H1 (cell line): ENCODE results near the gene TRAF4. TPM values are rescaled to one million over a fixed set of nuclear protein-coding genes. Genes with fewer than 3 reads are reported as not detected.

Source experiments
- CTCF ChIA-PET: fragments of 300-600 bp; sonication (Branson Sonifier 250); formaldehyde crosslinking; loops from one replicate; lab custom pipeline; 2021; ENCODE audit not compliant: partially characterized antibody; lab: Charles Lee
- POLR2A ChIA-PET: fragments of 300-600 bp; sonication (Branson Sonifier 250); formaldehyde crosslinking; loops from one replicate; lab custom pipeline; 2021; ENCODE audit warnings: inconsistent platforms; ENCODE audit not compliant: partially characterized antibody; lab: Charles Lee
- DNase-seq, 2 experiments: peaks; one replicate each; pipeline versions ENCODE4 v3.0.0 to v3.0.0-alpha.2; 2010 to 2022; ENCODE audit warnings: low spot score in 2 of 2, low read depth in 1 of 2, mixed read lengths in 1 of 2
- FAIRE-seq: peaks from 2 replicates; lab custom pipeline; 2011; peaks lifted over from hg19 to GRCh38; lab: Jason Lieb, UNC
- H2AFZ ChIP-seq: 2 replicates; pipeline ENCODE4 v1.8.1; 2012; ENCODE audit warnings: low read length, inconsistent platforms
- H2AK5ac ChIP-seq: 2 replicates; pipeline ENCODE4 v1.6.1; 2013; ENCODE audit warnings: low read depth, low read length
- H2BK120ac ChIP-seq: replicated peaks from 2 replicates; pipeline ENCODE3; 2013; ENCODE audit warnings: low read depth, low read length, inconsistent platforms
- H2BK12ac ChIP-seq: 2 replicates; pipeline ENCODE4 v1.6.1; 2013; ENCODE audit warnings: low read depth, low read length
- H2BK15ac ChIP-seq: 2 replicates; pipeline ENCODE4 v1.6.1; 2013; ENCODE audit warnings: low read length
- H2BK20ac ChIP-seq: 2 replicates; pipeline ENCODE4 v1.6.1; 2013; ENCODE audit warnings: low read length
- H2BK5ac ChIP-seq: 2 replicates; pipeline ENCODE4 v1.6.1; 2013; ENCODE audit warnings: low read depth, low read length
- H3K14ac ChIP-seq: 2 replicates; pipeline ENCODE4 v1.6.1; 2013; ENCODE audit warnings: inconsistent platforms; ENCODE audit not compliant: insufficient read length
- H3K18ac ChIP-seq: 2 replicates; pipeline ENCODE4 v1.6.1; 2013; ENCODE audit warnings: low read length; ENCODE audit errors: extremely low read depth
- H3K23ac ChIP-seq: 2 replicates; pipeline ENCODE4 v1.6.1; 2013; ENCODE audit warnings: inconsistent platforms; ENCODE audit not compliant: insufficient read length
- H3K23me2 ChIP-seq: 2 replicates; pipeline ENCODE4 v1.6.1; 2013; ENCODE audit warnings: low read depth, low read length
- H3K27ac ChIP-seq: 2 replicates; pipeline ENCODE4 v1.6.1; 2011; ENCODE audit warnings: low read depth, low read length, inconsistent platforms
- H3K27me3 ChIP-seq, 4 experiments: replicated peaks in 1 of 4; 1 replicate in 1 of 4; 2 replicates in 3 of 4; pipeline versions ENCODE4 v1.6.1 to v1.8.1; 2011 to 2013; ENCODE audit warnings: low read length in 3 of 4, mild to moderate bottlenecking in 3 of 4, inconsistent platforms in 2 of 4, mixed read lengths in 2 of 4, moderate library complexity in 1 of 4; ENCODE audit not compliant: control insufficient read depth in 3 of 4, insufficient read depth in 3 of 4; ENCODE audit errors: extremely low read depth in 1 of 4
- H3K36me3 ChIP-seq, 4 experiments: 2 replicates each; pipeline versions ENCODE4 v1.6.1 to v1.8.1; 2011 to 2013; ENCODE audit warnings: mild to moderate bottlenecking in 4 of 4, low read length in 3 of 4, moderate library complexity in 2 of 4, control low read depth in 1 of 4, inconsistent platforms in 1 of 4; ENCODE audit not compliant: insufficient read depth in 4 of 4, control insufficient read depth in 2 of 4
- H3K4ac ChIP-seq: replicated peaks from 2 replicates; pipeline ENCODE3; 2013; ENCODE audit warnings: low read length, low read depth, mixed read lengths, inconsistent platforms; ENCODE audit not compliant: insufficient read length
- H3K4me1 ChIP-seq, 4 experiments: replicated peaks in 1 of 4; 1 replicate in 1 of 4; 2 replicates in 3 of 4; pipeline versions ENCODE4 v1.6.1 to v1.8.1; 2011 to 2013; ENCODE audit warnings: low read length in 3 of 4, inconsistent platforms in 2 of 4, mixed read lengths in 1 of 4; ENCODE audit not compliant: insufficient read depth in 4 of 4, control insufficient read depth in 3 of 4
- H3K4me2 ChIP-seq, 2 experiments: 2 replicates each; pipeline versions ENCODE4 v1.6.1 to v1.8.1; 2011 to 2013; ENCODE audit warnings: low read depth in 2 of 2, low read length in 2 of 2, control low read depth in 1 of 2, inconsistent platforms in 1 of 2, mild to moderate bottlenecking in 1 of 2; ENCODE audit not compliant: insufficient read depth in 1 of 2
- H3K4me3 ChIP-seq, 4 experiments: fragments of 200-600, 300-600 bp in 1 of 4; sonication (generic), shearing (Covaris generic), sonication (Bioruptor Twin) in 1 of 4; 2 replicates each; pipeline versions ENCODE4 v1.5.1 to v1.8.1; 2011 to 2016; ENCODE audit warnings: low read length in 4 of 4, low read depth in 3 of 4, control low read depth in 2 of 4, inconsistent platforms in 2 of 4, mild to moderate bottlenecking in 2 of 4, mixed read lengths in 1 of 4, moderate library complexity in 1 of 4; ENCODE audit not compliant: insufficient read depth in 2 of 4; ENCODE audit errors: extremely low read depth in 1 of 4
- H3K56ac ChIP-seq: replicated peaks from 2 replicates; pipeline ENCODE3; 2013; ENCODE audit warnings: low read depth, mild to moderate bottlenecking, mixed read lengths, low read length, inconsistent platforms; ENCODE audit not compliant: insufficient read length
- H3K79me1 ChIP-seq: 2 replicates; pipeline ENCODE4 v1.6.1; 2013; ENCODE audit warnings: low read depth, low read length, control low read depth
- H3K79me2 ChIP-seq, 2 experiments: 2 replicates each; pipeline versions ENCODE4 v1.6.1 to v1.8.1; 2012 to 2013; ENCODE audit warnings: low read length in 2 of 2, mild to moderate bottlenecking in 2 of 2, inconsistent platforms in 1 of 2; ENCODE audit not compliant: insufficient read depth in 2 of 2, control insufficient read depth in 1 of 2
- H3K9ac ChIP-seq, 4 experiments: replicated peaks in 1 of 4; 1 replicate in 1 of 4; 2 replicates in 3 of 4; pipeline versions ENCODE4 v1.6.1 to v1.8.1; 2011 to 2013; ENCODE audit warnings: low read depth in 3 of 4, low read length in 3 of 4, control low read depth in 2 of 4, mild to moderate bottlenecking in 2 of 4, moderate library complexity in 2 of 4, inconsistent platforms in 1 of 4; ENCODE audit errors: extremely low read depth in 1 of 4
- H3K9me3 ChIP-seq, 2 experiments: 2 replicates each; pipeline versions ENCODE4 v1.6.1 to v1.8.1; 2012 to 2013; ENCODE audit warnings: mild to moderate bottlenecking in 2 of 2, moderate library complexity in 2 of 2, control low read depth in 1 of 2, inconsistent platforms in 1 of 2, low read depth in 1 of 2, low read length in 1 of 2, mixed read lengths in 1 of 2; ENCODE audit not compliant: insufficient read depth in 2 of 2
- H4K20me1 ChIP-seq, 2 experiments: replicated peaks in 1 of 2; 2 replicates each; pipeline versions ENCODE3 to v1.8.1; 2011 to 2013; ENCODE audit warnings: inconsistent platforms in 2 of 2, low read length in 2 of 2, mild to moderate bottlenecking in 1 of 2; ENCODE audit not compliant: insufficient read depth in 2 of 2, control insufficient read depth in 1 of 2
- H4K5ac ChIP-seq: 2 replicates; pipeline ENCODE4 v1.6.1; 2013; ENCODE audit warnings: low read length, low read depth, mixed read lengths, inconsistent platforms; ENCODE audit not compliant: insufficient read length
- H4K8ac ChIP-seq: 2 replicates; pipeline ENCODE4 v1.8.0; 2013; ENCODE audit warnings: mild to moderate bottlenecking, moderate library complexity, low read length, inconsistent platforms; ENCODE audit not compliant: insufficient read depth; ENCODE audit errors: extremely low read depth
- H4K91ac ChIP-seq: replicated peaks from 2 replicates; pipeline ENCODE3; 2013; ENCODE audit warnings: low read length, mixed read lengths, inconsistent platforms; ENCODE audit not compliant: insufficient read length
- CBX8 ChIP-seq: fragments of 300-800, 300-1000 bp; sonication (generic); IDR thresholded peaks from 2 replicates; pipeline ENCODE4 v1.7.1; 2016; ENCODE audit warnings: low read depth, low read length, borderline replicate concordance
- FOSL1 ChIP-seq: IDR thresholded peaks from 2 replicates; pipeline ENCODE4 v1.6.1; 2011; ENCODE audit warnings: mild to moderate bottlenecking, low read depth, low read length, moderate library complexity; ENCODE audit not compliant: insufficient read depth
- GTF2F1 ChIP-seq: IDR thresholded peaks from 2 replicates; pipeline ENCODE4 v1.6.1; 2012; ENCODE audit warnings: low read depth, low read length, improper control_type of control experiment, borderline replicate concordance
- HDAC6 ChIP-seq: IDR thresholded peaks from one replicate; pipeline ENCODE4 v1.7.1; 2012; ENCODE audit warnings: low read depth, mild to moderate bottlenecking, inconsistent platforms, low read length, moderate library complexity
- NRF1 ChIP-seq: IDR thresholded peaks from 2 replicates; pipeline ENCODE4 v1.6.1; 2011; ENCODE audit warnings: mild to moderate bottlenecking, low read depth, low read length, improper control_type of control experiment
- POLR2AphosphoS5 ChIP-seq: IDR thresholded peaks from 2 replicates; pipeline ENCODE4 v1.6.1; 2011; ENCODE audit warnings: low read depth, low read length
- RNF2 ChIP-seq: fragments of 200-900, 300-1000 bp; sonication (generic); IDR thresholded peaks from 2 replicates; pipeline ENCODE4 v1.7.1; 2016; ENCODE audit warnings: borderline replicate concordance, low read depth, mild to moderate bottlenecking, antibody characterized with exemption, low read length; ENCODE audit not compliant: poor library complexity, severe bottlenecking; ENCODE audit errors: missing control alignments
- SIN3A ChIP-seq, 2 experiments: IDR thresholded peaks in 1 of 2; conservative IDR thresholded peaks in 1 of 2; 2 replicates each; pipeline ENCODE4 v1.6.1; 2011 to 2012; ENCODE audit warnings: low read length in 2 of 2, improper control_type of control experiment in 1 of 2, low read depth in 1 of 2, mild to moderate bottlenecking in 1 of 2
- SUZ12 ChIP-seq: fragments of 200-600 bp; sonication (generic); IDR thresholded peaks from 2 replicates; pipeline ENCODE4 v1.6.1; 2012; ENCODE audit warnings: mild to moderate bottlenecking, inconsistent platforms, low read length, moderate library complexity, mixed read lengths
- TEAD4 ChIP-seq: IDR thresholded peaks from 2 replicates; pipeline ENCODE4 v1.6.1; 2012; ENCODE audit warnings: low read depth, low read length, inconsistent platforms, mixed read lengths
- USF2 ChIP-seq: IDR thresholded peaks from 2 replicates; pipeline ENCODE4 v1.6.1; 2011; ENCODE audit warnings: low read length, improper control_type of control experiment
- WGBS, 2 experiments: shearing (Covaris generic) in 1 of 2; methylation state at CpG; one replicate each; pipeline versions ENCODE4 v1.1.6 to v1.1.7; 2013 to 2015; ENCODE audit warnings: low lambda C conversion rate in 2 of 2, mixed read lengths in 2 of 2, inconsistent platforms in 1 of 2, low coverage in 1 of 2, missing lambda C conversion rate in 1 of 2; ENCODE audit not compliant: insufficient replicate concordance in 2 of 2, insufficient coverage in 1 of 2, insufficient read length in 1 of 2; ENCODE audit errors: extremely low coverage in 1 of 2, missing lambda C conversion rate in 1 of 2; 5-methylcytosine and 5-hydroxymethylcytosine counted together
- polyA plus RNA-seq, 7 experiments: library from polyadenylated mRNA; depleted of rRNA in 3 of 7; stranded (reverse) in 5 of 7; unstranded in 2 of 7; fragments of >200 nt in 5 of 7; fragments of 200-250 nt in 2 of 7; gene quantifications; 1 replicate in 5 of 7; 2 replicates in 1 of 7; 4 replicates in 1 of 7; pipeline versions ENCODE4 v1.2.1 to v1.2.3, GENCODE V29; 2011 to 2013; ENCODE audit warnings: missing spikeins in 2 of 7, mixed read lengths in 2 of 7
- total RNA-seq: library from RNA; stranded (reverse); fragmentation: NEBNext Ultra II Directional; extraction: Animal tissue kit (Norgen Biotek cat#: 25700); gene quantifications from 2 replicates; pipeline ENCODE4 v1.2.1, GENCODE V29; 2021

TRAF4 gene
- total and polyA plus RNA-seq, 2 of the 8 experiments (the other 6 are each of a cell fraction or from before 2014, with no cell fraction given) = 167 to 170 TPM

- Histone ChIP-seq H3K36me3 (peaks cover 1 to 13% (median 6%) of the 10 kb centered on the region in 4 experiments; a peak in 5 of 8 replicates), H3K56ac (no peak overlapping the region), H3K23ac (no peak overlapping the region), H3K9ac (no peak overlapping the region), H2BK120ac (no peak overlapping the region), H2BK5ac (no peak overlapping the region), H2BK20ac (no peak overlapping the region), H3K79me1 (peaks cover 2% of the 10 kb centered on the region; the same call in 1 of the 2 replicates), H3K4me1 (0 out of 7 replicates have a peak, but pooled peaks cover 0 to 3% (median 0%) of the 10 kb centered on the region in 4 experiments), H3K4me3 (no peak overlapping the region), H2BK12ac (no peak overlapping the region), H3K4ac (no peak overlapping the region), H4K5ac (no peak overlapping the region), H3K18ac (no peak overlapping the region), H3K23me2 (peaks cover 13% of the 10 kb centered on the region; the same call in 1 of the 2 replicates), H3K79me2 (peaks cover 0 to 7% of the 10 kb centered on the region in 2 experiments; a peak in 1 of 4 replicates), H3K9me3 (no peaks in the 10 kb centered on the region), H3K4me2 (no peak overlapping the region), H2BK15ac (no peak overlapping the region), H3K14ac (no peak overlapping the region), H2AK5ac (no peak overlapping the region), H3K27ac (no peak overlapping the region), H3K27me3 (no peaks in the 10 kb centered on the region), H4K91ac (no peak overlapping the region), H4K20me1 (peaks cover 0 to 3% of the 10 kb centered on the region in 2 experiments), H2AFZ (no peak overlapping the region), H4K8ac (no peak overlapping the region)
- ChIA-PET POLR2A (interaction anchor here (0.6 to 17.6 kb wide), 8 partner anchors 10 to 175 kb away, joined by 4 to 813 read pairs (median 27); partner anchors contain the start of genes DHRS13, PROCA1, RPL23A and TRAF4), CTCF (interaction anchor here (1.1 to 16.9 kb wide), 5 partner anchors 11 to 147 kb away, joined by 3 to 316 read pairs (median 70); partner anchors contain the start of gene TRAF4)
- DNase-seq (no peak), FAIRE-seq (no peak)
- WGBS, 2 experiments = 86% methylated on average over 9 of the region's 11 CpGs; no CpG with 5 or more reads in 1 of the 2 experiments
- TF ChIP-seq HDAC6 (no peak), FOSL1 (no peak), POLR2AphosphoS5 (no peak), TEAD4 (no peak), CBX8 (no peak), GTF2F1 (no peak), SIN3A (conservative IDR thresholded peaks at IDR 0.05 in 1 of 2, IDR thresholded peaks at IDR 0.05 in 1 of 2; ENCODE audit: low read depth in 1 of 2, low read length in 2 of 2) (no peak), RNF2 (no peak), SUZ12 (no peak), NRF1 (no peak), USF2 (no peak)
Measured at GRCh38 chr17:28729950-28730330, 13.9 kb upstream of the TRAF4 start.
